Chondrocyte (in vitro differentiated cells): ENCODE data around the gene KRT12. TPM values are rescaled to one million over a fixed set of nuclear protein-coding genes. Genes with fewer than 3 reads are reported as not detected.
A peak's percentile ranks its signal among the peaks of the same experiment; 100 is the strongest.

Experiments used
- DNase-seq: peaks from one replicate; pipeline ENCODE4 v3.0.0; 2021; ENCODE audit warnings: mixed read lengths, low spot score
- H3K27ac Mint-ChIP-seq: one replicate; pipeline ENCODE4 v1.8.0; 2021; ENCODE audit warnings: mild to moderate bottlenecking, moderate library complexity, mixed read lengths; ENCODE audit not compliant: unreplicated experiment
- H3K27me3 Mint-ChIP-seq: 2 replicates; pipeline ENCODE4 v1.8.0; 2021; ENCODE audit warnings: low read depth, mixed read lengths
- H3K36me3 Mint-ChIP-seq: 2 replicates; pipeline ENCODE4 v1.8.0; 2021; ENCODE audit warnings: low read depth, mixed read lengths
- H3K4me1 Mint-ChIP-seq: 2 replicates; pipeline ENCODE4 v1.8.0; 2021; ENCODE audit warnings: low read depth, mild to moderate bottlenecking, mixed read lengths
- H3K4me3 Mint-ChIP-seq: one replicate; pipeline ENCODE4 v1.8.0; 2021; ENCODE audit warnings: mild to moderate bottlenecking, moderate library complexity, mixed read lengths; ENCODE audit not compliant: unreplicated experiment
- H3K9me3 Mint-ChIP-seq: 2 replicates; pipeline ENCODE4 v1.8.0; 2021; ENCODE audit warnings: low read depth, mixed read lengths
- total RNA-seq: library from RNA; stranded (reverse); gene quantifications from 3 replicates; pipeline ENCODE4 v1.2.1, GENCODE V29; 2021
- TF ChIP-seq, protein P1 (sequence below): fragments of 200-600 bp; sonication (generic); IDR thresholded peaks from 2 replicates; pipeline ENCODE4 v1.5.0; 2021; ENCODE audit warnings: antibody characterized with exemption, mild to moderate bottlenecking, moderate library complexity

KRT12 gene
- total RNA-seq, 1 donor from 2014 or later: not detected

- Mint-ChIP-seq H3K27me3 (no peaks in the 10 kb centered on the region), H3K9me3 (no peaks in the 10 kb centered on the region), H3K36me3 (peaks cover 8% of the 10 kb centered on the region), H3K4me1 (peaks cover 31% of the 10 kb centered on the region), H3K4me3 (peak overlapping the region; percentile 75), H3K27ac (no peak overlapping the region)
- TF ChIP-seq, protein P1, sequence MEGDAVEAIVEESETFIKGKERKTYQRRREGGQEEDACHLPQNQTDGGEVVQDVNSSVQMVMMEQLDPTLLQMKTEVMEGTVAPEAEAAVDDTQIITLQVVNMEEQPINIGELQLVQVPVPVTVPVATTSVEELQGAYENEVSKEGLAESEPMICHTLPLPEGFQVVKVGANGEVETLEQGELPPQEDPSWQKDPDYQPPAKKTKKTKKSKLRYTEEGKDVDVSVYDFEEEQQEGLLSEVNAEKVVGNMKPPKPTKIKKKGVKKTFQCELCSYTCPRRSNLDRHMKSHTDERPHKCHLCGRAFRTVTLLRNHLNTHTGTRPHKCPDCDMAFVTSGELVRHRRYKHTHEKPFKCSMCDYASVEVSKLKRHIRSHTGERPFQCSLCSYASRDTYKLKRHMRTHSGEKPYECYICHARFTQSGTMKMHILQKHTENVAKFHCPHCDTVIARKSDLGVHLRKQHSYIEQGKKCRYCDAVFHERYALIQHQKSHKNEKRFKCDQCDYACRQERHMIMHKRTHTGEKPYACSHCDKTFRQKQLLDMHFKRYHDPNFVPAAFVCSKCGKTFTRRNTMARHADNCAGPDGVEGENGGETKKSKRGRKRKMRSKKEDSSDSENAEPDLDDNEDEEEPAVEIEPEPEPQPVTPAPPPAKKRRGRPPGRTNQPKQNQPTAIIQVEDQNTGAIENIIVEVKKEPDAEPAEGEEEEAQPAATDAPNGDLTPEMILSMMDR: no peak
- no peak for DNase-seq
Measured at GRCh38 chr17:40819528-40820125, 47.4 kb downstream of the KRT12 start.

DNA sequence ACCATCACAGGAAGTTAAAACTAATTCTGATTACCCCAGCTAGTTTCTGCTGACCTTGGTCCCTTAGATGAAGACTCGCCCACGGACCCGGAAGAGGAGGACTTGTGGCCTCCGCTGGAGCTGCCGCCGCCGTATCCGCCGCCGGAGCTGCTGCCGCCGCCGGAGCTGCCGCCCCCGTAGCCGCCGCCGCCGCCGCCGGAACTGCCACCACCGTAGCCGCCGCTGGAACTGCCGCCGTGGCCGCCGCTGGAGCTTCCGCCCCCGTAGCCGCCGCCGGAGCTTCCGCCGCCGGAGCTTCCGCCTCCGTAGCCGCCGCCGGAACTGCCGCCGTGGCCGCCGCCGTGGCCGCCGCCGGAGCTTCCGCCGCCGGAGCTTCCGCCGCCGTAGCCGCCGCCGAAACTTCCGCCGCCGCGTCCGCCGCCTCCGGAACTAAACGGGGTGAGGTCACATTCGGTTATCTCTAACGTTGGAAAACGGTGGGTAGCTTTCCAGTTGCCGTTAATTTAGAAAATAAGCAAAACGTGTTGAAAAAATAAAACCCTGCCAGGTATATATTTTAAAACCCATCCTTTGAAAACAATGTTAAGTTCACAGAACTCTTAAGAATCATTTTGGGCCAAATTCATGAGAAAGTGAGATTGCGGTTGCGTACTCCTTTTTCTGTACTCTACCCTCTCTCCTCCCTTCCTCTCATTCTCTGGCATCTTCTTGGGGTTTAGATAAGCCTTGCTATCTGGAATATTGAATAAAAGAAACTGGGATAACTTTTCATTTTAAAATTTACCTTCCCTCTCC lies 48.1 kb downstream of the KRT12 start:
- Mint-ChIP-seq H3K4me1 (peaks cover 32% of the 10 kb centered on the region), H3K36me3 (peaks cover 8% of the 10 kb centered on the region)

GRCh38 chr17:40818343-40818732 lies 48.7 kb downstream of the KRT12 start:
- H3K27ac Mint-ChIP-seq: peak overlapping the region; percentile 90
- H3K27me3 Mint-ChIP-seq: no peaks in the 10 kb centered on the region
- peaks cover 36% of the 10 kb centered on the region for H3K4me1 Mint-ChIP-seq
- H3K36me3 Mint-ChIP-seq: peaks cover 8% of the 10 kb centered on the region
- H3K9me3 Mint-ChIP-seq: no peaks in the 10 kb centered on the region
- peak overlapping the region; percentile 77 for H3K4me3 Mint-ChIP-seq
- DNase-seq: no peak
- TF ChIP-seq, protein P1: peak; percentile 14

More for the DNA sequence above, 48.1 kb downstream of the KRT12 start:
- TF ChIP-seq, protein P1: no peak
- Mint-ChIP-seq H3K4me3 (peak overlapping the region; percentile 77), H3K27me3 (no peaks in the 10 kb centered on the region), H3K27ac (peak overlapping the region; percentile 90), H3K9me3 (no peaks in the 10 kb centered on the region)
- DNase-seq: peak; percentile 88

DNA sequence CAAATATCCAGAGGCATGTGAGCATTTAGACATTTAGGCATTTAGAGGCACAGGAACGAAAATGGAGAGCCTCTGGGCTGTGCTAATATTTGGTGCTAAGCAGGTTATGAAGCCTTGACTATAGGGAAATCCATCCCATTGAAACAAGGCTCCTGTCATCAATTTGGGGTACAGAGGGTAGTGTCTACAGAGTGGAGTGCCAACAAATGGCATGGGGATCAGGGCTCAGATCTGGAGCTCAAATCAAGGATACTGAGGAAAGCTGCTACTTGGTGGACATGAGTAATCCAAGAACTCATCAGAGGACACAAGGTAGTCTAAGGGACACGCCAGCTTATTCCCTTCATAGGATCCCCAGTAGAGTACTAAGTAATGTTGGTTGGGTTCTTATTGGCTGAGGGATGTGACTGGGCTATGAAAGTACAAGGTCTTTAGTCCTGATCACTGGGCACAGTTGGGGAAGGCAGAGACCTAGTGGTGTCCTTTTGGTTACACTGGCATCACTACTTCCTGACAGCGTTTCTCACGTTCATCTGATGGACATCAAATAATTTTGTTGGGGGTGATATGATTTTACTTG lies 49.8 kb downstream of the KRT12 start:
- H3K27ac Mint-ChIP-seq: no peak overlapping the region
- TF ChIP-seq, protein P1: no peak
- no peaks in the 10 kb centered on the region for H3K27me3 Mint-ChIP-seq
- H3K4me3 Mint-ChIP-seq: peak overlapping the region; percentile 51
- no peaks in the 10 kb centered on the region for H3K9me3 Mint-ChIP-seq
- H3K4me1 Mint-ChIP-seq: peaks cover 36% of the 10 kb centered on the region
- no peak for DNase-seq
- peaks cover 8% of the 10 kb centered on the region for H3K36me3 Mint-ChIP-seq

DNA sequence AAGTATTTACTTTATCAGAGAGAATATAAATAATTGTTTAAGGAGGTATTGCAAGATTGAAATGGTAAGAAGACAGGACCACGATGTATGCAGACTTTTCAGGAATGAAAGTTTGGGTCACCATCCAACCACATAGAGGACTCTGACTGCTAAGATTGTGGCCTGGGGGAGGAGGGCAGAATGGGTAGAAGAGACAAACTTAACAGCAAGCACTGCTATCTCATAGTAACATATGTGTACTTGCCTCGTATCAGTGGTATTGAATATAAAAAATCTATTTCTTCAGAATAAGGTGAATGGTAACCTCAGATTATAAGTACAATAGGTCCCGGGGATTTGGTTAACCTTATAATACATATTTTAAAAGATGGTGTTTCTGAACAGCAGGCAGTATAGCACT lies 50.5 kb downstream of the KRT12 start:
- H3K27me3 Mint-ChIP-seq: no peaks in the 10 kb centered on the region
- H3K4me1 Mint-ChIP-seq: peaks cover 36% of the 10 kb centered on the region
- no peak overlapping the region for H3K27ac Mint-ChIP-seq
- H3K36me3 Mint-ChIP-seq: peaks cover 8% of the 10 kb centered on the region
- DNase-seq: no peak
- H3K9me3 Mint-ChIP-seq: no peaks in the 10 kb centered on the region
- TF ChIP-seq, protein P1: no peak
- H3K4me3 Mint-ChIP-seq: no peak overlapping the region
